Lower lobe of right lung (tissue), 2 donors: ENCODE results near the gene GPR39. TPM values are rescaled to one million over a fixed set of nuclear protein-coding genes. Genes with fewer than 3 reads are reported as not detected.

Experiments used
- ATAC-seq, 2 donors: fragments of 200-7000 bp; cut with Tn5 transposase; one replicate each; pipeline ENCODE4 v1.9.1; 2020 to 2022; ENCODE audit warnings: mild to moderate bottlenecking in 2 of 2, moderate library complexity in 2 of 2
- DNase-seq: peaks from one replicate; pipeline ENCODE4 v3.0.0-alpha.2; 2020
- H3K27ac ChIP-seq: fragments of 200-600 bp; one replicate; pipeline ENCODE4 v1.8.0; 2022
- H3K27me3 ChIP-seq: fragments of 200-600 bp; one replicate; pipeline ENCODE4 v1.8.0; 2022; ENCODE audit warnings: low read depth
- H3K36me3 ChIP-seq: fragments of 200-600 bp; one replicate; pipeline ENCODE4 v1.8.0; 2022; ENCODE audit warnings: mild to moderate bottlenecking
- H3K4me1 ChIP-seq: fragments of 200-600 bp; one replicate; pipeline ENCODE4 v1.8.0; 2022
- H3K4me3 ChIP-seq: fragments of 200-600 bp; one replicate; pipeline ENCODE4 v1.8.0; 2022; ENCODE audit warnings: mild to moderate bottlenecking
- H3K9me3 ChIP-seq: fragments of 200-600 bp; one replicate; pipeline ENCODE4 v1.8.0; 2022
- intact Hi-C: fragments of 100-400 bp; cut with DNase I; formaldehyde crosslinking; loops from one replicate; pipeline ENCODE4 v1.11.0; 2022
- total RNA-seq: library from RNA; stranded (reverse); fragmentation: NEBNext Ultra II Directional; extraction: Animal tissue kit (Norgen Biotek cat#: 25700); gene quantifications from one replicate; pipeline ENCODE4 v1.2.1, GENCODE V29; 2021
- TF ChIP-seq, protein P1 (sequence below): fragments of 200-600 bp; IDR thresholded peaks from one replicate; pipeline ENCODE4 v1.8.0; 2022; ENCODE audit warnings: antibody characterized with exemption, mild to moderate bottlenecking
- donor health status: DM: no; HTN: yes; CAD: no; lungs with severe emphysema.

Gene GPR39
- total RNA-seq, 1 donor from 2014 or later: 11.2 TPM

DNA sequence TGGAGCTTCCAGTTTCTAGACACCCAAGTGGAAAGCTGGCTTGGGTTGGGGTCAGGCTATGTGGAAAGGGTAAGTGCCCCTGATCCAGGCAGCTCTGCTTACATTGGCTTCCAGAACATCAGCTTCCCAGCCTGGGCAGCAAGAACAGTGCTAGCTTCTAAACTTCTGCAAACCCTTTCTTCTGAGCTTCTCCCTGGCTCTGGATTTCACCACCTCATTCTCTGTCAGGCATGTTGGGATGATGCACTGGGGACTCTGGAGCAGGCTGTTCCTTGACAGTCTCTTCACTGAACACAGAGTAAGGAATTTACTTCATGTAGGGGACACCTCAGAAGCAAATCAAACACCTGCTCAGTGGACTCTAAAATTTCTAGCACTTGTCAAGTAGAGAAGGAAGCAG, 180.6 kb downstream of the GPR39 start:
- intact Hi-C loops: no loop called here
- no peak overlapping the region for H3K4me3 ChIP-seq
- no peaks in the 10 kb centered on the region for H3K36me3 ChIP-seq
- ATAC-seq (no peak), DNase-seq (no peak)
- no peaks in the 10 kb centered on the region for H3K9me3 ChIP-seq
- H3K27me3 ChIP-seq: no peaks in the 10 kb centered on the region
- H3K4me1 ChIP-seq: no peaks in the 10 kb centered on the region
- TF ChIP-seq, protein P1, sequence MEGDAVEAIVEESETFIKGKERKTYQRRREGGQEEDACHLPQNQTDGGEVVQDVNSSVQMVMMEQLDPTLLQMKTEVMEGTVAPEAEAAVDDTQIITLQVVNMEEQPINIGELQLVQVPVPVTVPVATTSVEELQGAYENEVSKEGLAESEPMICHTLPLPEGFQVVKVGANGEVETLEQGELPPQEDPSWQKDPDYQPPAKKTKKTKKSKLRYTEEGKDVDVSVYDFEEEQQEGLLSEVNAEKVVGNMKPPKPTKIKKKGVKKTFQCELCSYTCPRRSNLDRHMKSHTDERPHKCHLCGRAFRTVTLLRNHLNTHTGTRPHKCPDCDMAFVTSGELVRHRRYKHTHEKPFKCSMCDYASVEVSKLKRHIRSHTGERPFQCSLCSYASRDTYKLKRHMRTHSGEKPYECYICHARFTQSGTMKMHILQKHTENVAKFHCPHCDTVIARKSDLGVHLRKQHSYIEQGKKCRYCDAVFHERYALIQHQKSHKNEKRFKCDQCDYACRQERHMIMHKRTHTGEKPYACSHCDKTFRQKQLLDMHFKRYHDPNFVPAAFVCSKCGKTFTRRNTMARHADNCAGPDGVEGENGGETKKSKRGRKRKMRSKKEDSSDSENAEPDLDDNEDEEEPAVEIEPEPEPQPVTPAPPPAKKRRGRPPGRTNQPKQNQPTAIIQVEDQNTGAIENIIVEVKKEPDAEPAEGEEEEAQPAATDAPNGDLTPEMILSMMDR: no peak
- H3K27ac ChIP-seq: no peak overlapping the region

DNA sequence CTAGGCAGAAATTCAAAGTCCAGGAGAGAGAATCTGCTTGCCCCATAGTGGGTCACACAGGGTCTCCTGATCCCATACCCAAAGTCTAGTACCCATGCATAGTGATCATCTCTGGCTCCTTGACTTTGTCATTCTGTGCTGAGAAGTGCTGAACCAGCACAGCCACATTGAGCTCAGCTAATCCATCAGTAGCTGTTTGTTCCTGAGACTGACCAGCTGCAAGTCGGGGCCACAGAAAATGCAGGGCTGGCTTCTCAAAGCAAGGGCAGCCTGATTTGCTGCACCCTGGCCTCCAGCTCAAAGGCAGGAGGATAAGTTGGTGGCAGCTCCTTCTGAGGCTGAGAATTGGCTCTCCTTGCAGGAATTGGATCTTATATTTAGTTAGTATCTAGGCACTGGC, 181.2 kb downstream of the GPR39 start:
- ATAC-seq (no peak), DNase-seq (no peak)
- H3K9me3 ChIP-seq: no peaks in the 10 kb centered on the region
- no peaks in the 10 kb centered on the region for H3K4me1 ChIP-seq
- no peak overlapping the region for H3K27ac ChIP-seq
- H3K36me3 ChIP-seq: no peaks in the 10 kb centered on the region
- no peak overlapping the region for H3K4me3 ChIP-seq
- H3K27me3 ChIP-seq: no peaks in the 10 kb centered on the region
- intact Hi-C loops: no loop called here
- TF ChIP-seq, protein P1: no peak

DNA sequence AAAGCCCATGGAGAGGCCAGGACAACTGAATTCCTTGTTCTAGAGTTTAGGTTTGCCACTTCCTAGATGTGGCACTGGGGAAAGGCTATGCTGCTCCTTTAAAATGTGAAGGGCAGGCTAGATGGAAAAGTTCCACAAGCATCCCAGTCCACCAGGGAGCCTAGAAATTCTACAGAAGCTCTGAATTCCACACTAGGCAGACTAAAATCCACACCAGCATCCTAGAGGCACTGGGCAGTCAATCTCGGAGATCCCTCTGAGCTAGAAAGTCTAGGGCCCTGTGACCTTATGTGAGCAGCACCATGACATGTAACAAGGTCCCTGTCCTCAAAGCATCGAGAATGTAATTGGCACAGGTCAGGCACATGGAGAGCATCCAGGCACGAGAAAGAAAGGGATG, 181.9 kb downstream of the GPR39 start:
- no peak for DNase-seq
- no peak overlapping the region for H3K4me3 ChIP-seq
- intact Hi-C loops: no loop called here
- H3K27ac ChIP-seq: no peak overlapping the region
- TF ChIP-seq, protein P1: no peak
- ATAC-seq: no peak
- H3K27me3 ChIP-seq: no peaks in the 10 kb centered on the region
- no peaks in the 10 kb centered on the region for H3K9me3 ChIP-seq
- no peaks in the 10 kb centered on the region for H3K36me3 ChIP-seq
- no peaks in the 10 kb centered on the region for H3K4me1 ChIP-seq

DNA sequence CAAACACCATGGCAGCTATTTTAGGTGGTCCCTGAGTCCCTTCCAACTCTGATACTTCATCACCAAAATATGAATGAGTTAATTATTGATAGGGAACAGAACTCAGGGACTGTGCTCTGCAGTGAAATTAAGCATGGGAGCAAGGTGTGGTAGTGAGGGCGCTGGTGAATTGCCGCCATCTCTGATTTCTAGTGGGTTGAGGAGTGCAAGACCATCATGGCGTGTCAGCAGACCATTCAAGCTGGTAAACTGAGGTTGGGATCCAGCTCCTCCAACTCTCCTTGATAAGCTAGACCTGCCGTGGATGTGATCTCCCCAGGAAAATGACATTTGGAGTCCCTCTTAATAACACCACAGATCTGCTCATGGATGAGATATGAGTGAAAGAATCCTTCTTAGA, 183.0 kb downstream of the GPR39 start:
- Histone ChIP-seq H3K27me3 (no peaks in the 10 kb centered on the region), H3K4me3 (no peak overlapping the region), H3K27ac (no peak overlapping the region), H3K36me3 (no peaks in the 10 kb centered on the region), H3K9me3 (no peaks in the 10 kb centered on the region), H3K4me1 (no peaks in the 10 kb centered on the region)
- DNase-seq (no peak), ATAC-seq (no peak)
- TF ChIP-seq, protein P1: no peak
- intact Hi-C loops: no loop called here

DNA sequence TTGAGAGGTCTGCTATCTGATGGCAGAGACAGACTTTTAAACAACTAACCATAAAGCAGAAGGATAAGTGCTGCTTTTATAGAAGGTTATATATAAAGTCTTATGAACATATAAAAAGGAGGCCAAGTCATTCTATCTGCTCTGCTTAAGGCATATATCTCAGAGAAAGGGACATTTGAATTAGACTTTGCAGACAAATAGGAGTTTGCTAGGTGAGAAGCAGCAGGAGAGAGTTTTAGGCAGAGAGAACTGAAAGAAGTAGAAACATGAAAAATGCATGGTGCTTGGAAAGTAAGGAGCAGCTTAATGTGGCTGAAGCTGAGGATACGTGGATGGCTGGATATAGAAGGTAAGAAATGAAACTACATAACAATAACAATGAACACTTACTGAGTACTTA, 188.0 kb downstream of the GPR39 start:
- Histone ChIP-seq H3K36me3 (no peaks in the 10 kb centered on the region), H3K4me3 (no peak overlapping the region), H3K27me3 (no peaks in the 10 kb centered on the region), H3K9me3 (no peaks in the 10 kb centered on the region), H3K27ac (no peak overlapping the region), H3K4me1 (no peaks in the 10 kb centered on the region)
- no peak for DNase-seq
- no peak for ATAC-seq
- TF ChIP-seq, protein P1: no peak
- intact Hi-C loops: no loop called here
